ENCODE data around the gene ASGR2. TPM values are rescaled to one million over a fixed set of nuclear protein-coding genes. Genes with fewer than 3 reads are reported as not detected.
"Not testable (repeated sequence)": the region's sequence is repeated elsewhere in the genome, so short reads cannot be mapped to it uniquely, and the experiment has no call there.

ASGR2 gene
- total RNA-seq, 1 experiment from 2014 or later = not detected

- Histone ChIP-seq H3K4me3 (no peak overlapping the region), H3K9me3 (no peaks in the 10 kb centered on the region), H3K36me3 (no peaks in the 10 kb centered on the region), H3K27me3 (no peaks in the 10 kb centered on the region)
- no peak for DNase-seq
These were observed 16.2 kb upstream of the ASGR2 start for GRCh38 chr17:7130621-7131422.

GRCh38 chr17:7129311-7129710, 14.7 kb upstream of the ASGR2 start:
- DNase-seq = no peak
- no peak overlapping the region for H3K4me3 ChIP-seq
- no peaks in the 10 kb centered on the region for H3K27me3 ChIP-seq
- H3K9me3 ChIP-seq = no peaks in the 10 kb centered on the region
- H3K36me3 ChIP-seq = no peaks in the 10 kb centered on the region

GRCh38 chr17:7128160-7128559, 13.5 kb upstream of the ASGR2 start:
- no peaks in the 10 kb centered on the region for H3K36me3 ChIP-seq
- H3K9me3 ChIP-seq = no peaks in the 10 kb centered on the region
- H3K27me3 ChIP-seq = no peaks in the 10 kb centered on the region
- no peak overlapping the region for H3K4me3 ChIP-seq
- DNase-seq = no peak

GRCh38 chr17:7127501-7127900, 12.9 kb upstream of the ASGR2 start:
- DNase-seq, H3K9me3 ChIP-seq, H3K36me3 ChIP-seq, H3K27me3 ChIP-seq, H3K4me3 ChIP-seq: not testable (repeated sequence)

GRCh38 chr17:7126386-7126785, 11.8 kb upstream of the ASGR2 start:
- not testable (repeated sequence) for H3K4me3 ChIP-seq, H3K9me3 ChIP-seq, H3K27me3 ChIP-seq, H3K36me3 ChIP-seq, DNase-seq

- Histone ChIP-seq H3K9me3 (no peaks in the 10 kb centered on the region), H3K27me3 (no peaks in the 10 kb centered on the region), H3K36me3 (no peaks in the 10 kb centered on the region), H3K4me3 (no peak overlapping the region)
- no peak for DNase-seq
These were observed 10.3 kb upstream of the ASGR2 start for GRCh38 chr17:7124923-7125322.

- H3K27me3 ChIP-seq = no peaks in the 10 kb centered on the region
These were observed 9.2 kb upstream of the ASGR2 start for GRCh38 chr17:7123844-7124243.

GRCh38 chr17:7122381-7122780, 7.8 kb upstream of the ASGR2 start:
- H3K36me3 ChIP-seq = no peaks in the 10 kb centered on the region
- no peak for DNase-seq
- no peak overlapping the region for H3K4me3 ChIP-seq
- no peaks in the 10 kb centered on the region for H3K9me3 ChIP-seq
- no peaks in the 10 kb centered on the region for H3K27me3 ChIP-seq

More at GRCh38 chr17:7123844-7124243, 9.2 kb upstream of the ASGR2 start:
- no peaks in the 10 kb centered on the region for H3K9me3 ChIP-seq
- no peaks in the 10 kb centered on the region for H3K36me3 ChIP-seq
- no peak for DNase-seq
- no peak overlapping the region for H3K4me3 ChIP-seq

GRCh38 chr17:7120635-7121034, 6.0 kb upstream of the ASGR2 start:
- not testable (repeated sequence) for H3K27me3 ChIP-seq

GRCh38 chr17:7120123-7120522, 5.5 kb upstream of the ASGR2 start:
- Histone ChIP-seq H3K4me3 (no peak overlapping the region), H3K9me3 (no peaks in the 10 kb centered on the region), H3K36me3 (no peaks in the 10 kb centered on the region), H3K27me3 (no peaks in the 10 kb centered on the region)
- DNase-seq = no peak

More at GRCh38 chr17:7120635-7121034, 6.0 kb upstream of the ASGR2 start:
- not testable (repeated sequence) for H3K36me3 ChIP-seq, H3K9me3 ChIP-seq, DNase-seq, H3K4me3 ChIP-seq

GRCh38 chr17:7119314-7119713, 4.7 kb upstream of the ASGR2 start:
- H3K9me3 ChIP-seq = no peaks in the 10 kb centered on the region
- DNase-seq = no peak
- H3K27me3 ChIP-seq = no peaks in the 10 kb centered on the region
- no peaks in the 10 kb centered on the region for H3K36me3 ChIP-seq
- no peak overlapping the region for H3K4me3 ChIP-seq

- no peaks in the 10 kb centered on the region for H3K9me3 ChIP-seq
- no peaks in the 10 kb centered on the region for H3K27me3 ChIP-seq
- no peak for DNase-seq
- H3K4me3 ChIP-seq = no peak overlapping the region
- H3K36me3 ChIP-seq = no peaks in the 10 kb centered on the region
These were observed 423 bp upstream of the ASGR2 start for GRCh38 chr17:7114875-7115614.

GRCh38 chr17:7113273-7114071, 1.1 kb downstream of the ASGR2 start:
- H3K9me3 ChIP-seq = no peaks in the 10 kb centered on the region
- DNase-seq = no peak
- H3K27me3 ChIP-seq = no peaks in the 10 kb centered on the region
- H3K4me3 ChIP-seq = no peak overlapping the region
- no peaks in the 10 kb centered on the region for H3K36me3 ChIP-seq

- no peaks in the 10 kb centered on the region for H3K27me3 ChIP-seq
- no peak for DNase-seq
These were observed 2.0 kb downstream of the ASGR2 start for GRCh38 chr17:7112510-7113108.

GRCh38 chr17:7111784-7112509, 2.7 kb downstream of the ASGR2 start:
- no peaks in the 10 kb centered on the region for H3K27me3 ChIP-seq
- no peaks in the 10 kb centered on the region for H3K9me3 ChIP-seq
- H3K36me3 ChIP-seq = no peaks in the 10 kb centered on the region
- DNase-seq = no peak
- H3K4me3 ChIP-seq = no peak overlapping the region

More at GRCh38 chr17:7112510-7113108, 2.0 kb downstream of the ASGR2 start:
- Histone ChIP-seq H3K36me3 (no peaks in the 10 kb centered on the region), H3K4me3 (no peak overlapping the region), H3K9me3 (no peaks in the 10 kb centered on the region)

GRCh38 chr17:7110617-7111306, 3.9 kb downstream of the ASGR2 start:
- no peak overlapping the region for H3K4me3 ChIP-seq
- DNase-seq = no peak
- H3K27me3 ChIP-seq = no peaks in the 10 kb centered on the region
- no peaks in the 10 kb centered on the region for H3K9me3 ChIP-seq
- H3K36me3 ChIP-seq = no peaks in the 10 kb centered on the region

All from MG63 (cell line).